GM21360 (cell line): ENCODE data around the gene CST11.

Source experiments
- ATAC-seq: cut with Tn5 transposase; IDR thresholded peaks from one replicate; pipeline ENCODE4 v1.9.1; 2021; ENCODE audit warnings: mild to moderate bottlenecking, moderate library complexity; ENCODE audit not compliant: unreplicated experiment

CST11 gene

GRCh38 chr20:23454816-23455215 is 2.1 kb upstream of the CST11 start:
- no peak for ATAC-seq

GRCh38 chr20:23453549-23454543 is 1.2 kb upstream of the CST11 start:
- no peak for ATAC-seq

- ATAC-seq, result no peak
Observed at GRCh38 chr20:23451956-23452487, 654 bp downstream of the CST11 start.

GRCh38 chr20:23450877-23451276 is 1.8 kb downstream of the CST11 start:
- ATAC-seq, result no peak

- ATAC-seq, result no peak
Observed at GRCh38 chr20:23449421-23449820, 3.3 kb downstream of the CST11 start.

GRCh38 chr20:23448167-23448566 is 4.5 kb downstream of the CST11 start:
- ATAC-seq, result no peak

GRCh38 chr20:23446505-23446904 is 6.2 kb downstream of the CST11 start:
- no peak for ATAC-seq

GRCh38 chr20:23445596-23446217 is 7.0 kb downstream of the CST11 start:
- ATAC-seq, result no peak

- no peak for ATAC-seq
Observed at GRCh38 chr20:23444859-23445258, 7.8 kb downstream of the CST11 start.

GRCh38 chr20:23442436-23442835 is 10.2 kb downstream of the CST11 start:
- no peak for ATAC-seq

- no peak for ATAC-seq
Observed at GRCh38 chr20:23441850-23442313, 10.8 kb downstream of the CST11 start.

GRCh38 chr20:23440004-23440403 is 12.7 kb downstream of the CST11 start:
- no peak for ATAC-seq

GRCh38 chr20:23438661-23439060 is 14.0 kb downstream of the CST11 start:
- ATAC-seq, result no peak

- ATAC-seq, result no peak
Observed at GRCh38 chr20:23437126-23437899, 15.4 kb downstream of the CST11 start.

GRCh38 chr20:23436681-23437080 is 16.0 kb downstream of the CST11 start:
- no peak for ATAC-seq

- no peak for ATAC-seq
Observed at GRCh38 chr20:23435626-23436539, 16.8 kb downstream of the CST11 start.

- ATAC-seq, result no peak
Observed at GRCh38 chr20:23434521-23435313, 18.0 kb downstream of the CST11 start.

GRCh38 chr20:23433628-23434027 is 19.0 kb downstream of the CST11 start:
- ATAC-seq, result no peak

- no peak for ATAC-seq
Observed at GRCh38 chr20:23425129-23425528, 27.5 kb downstream of the CST11 start.
